GM10266 (cell line): ENCODE results near the gene DUSP2.

Source experiments
- DNase-seq: peaks from one replicate; pipeline ENCODE4 v3.0.0; 2012; ENCODE audit errors: extremely low spot score
- TF ChIP-seq, protein P1 (sequence below): IDR thresholded peaks from 2 replicates; pipeline ENCODE4 v1.5.1; 2012; ENCODE audit warnings: mild to moderate bottlenecking, low read depth; ENCODE audit not compliant: control insufficient read depth, insufficient read depth; ENCODE audit errors: missing control alignments

Gene DUSP2

DNA sequence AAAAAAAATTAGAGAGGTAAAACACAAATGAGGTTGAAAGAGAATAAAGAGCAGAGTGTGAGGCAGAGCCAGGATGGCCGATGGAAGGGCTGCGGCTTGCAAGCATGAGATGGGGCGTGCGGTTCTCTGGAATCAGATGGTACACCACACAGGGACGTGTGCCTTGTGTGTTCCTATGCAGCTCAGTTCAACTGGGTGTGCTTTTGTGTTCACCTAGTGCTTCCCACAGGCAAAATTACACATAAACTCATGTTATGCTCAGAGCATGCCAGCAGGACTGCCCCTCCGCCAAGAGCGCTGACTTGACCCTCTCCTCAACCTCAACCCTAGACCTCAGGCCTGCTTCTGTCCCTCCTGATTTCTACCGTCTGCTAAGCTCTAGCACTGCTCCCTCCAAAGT lies 38.9 kb upstream of the DUSP2 start:
- no peak for DNase-seq
- TF ChIP-seq, protein P1, sequence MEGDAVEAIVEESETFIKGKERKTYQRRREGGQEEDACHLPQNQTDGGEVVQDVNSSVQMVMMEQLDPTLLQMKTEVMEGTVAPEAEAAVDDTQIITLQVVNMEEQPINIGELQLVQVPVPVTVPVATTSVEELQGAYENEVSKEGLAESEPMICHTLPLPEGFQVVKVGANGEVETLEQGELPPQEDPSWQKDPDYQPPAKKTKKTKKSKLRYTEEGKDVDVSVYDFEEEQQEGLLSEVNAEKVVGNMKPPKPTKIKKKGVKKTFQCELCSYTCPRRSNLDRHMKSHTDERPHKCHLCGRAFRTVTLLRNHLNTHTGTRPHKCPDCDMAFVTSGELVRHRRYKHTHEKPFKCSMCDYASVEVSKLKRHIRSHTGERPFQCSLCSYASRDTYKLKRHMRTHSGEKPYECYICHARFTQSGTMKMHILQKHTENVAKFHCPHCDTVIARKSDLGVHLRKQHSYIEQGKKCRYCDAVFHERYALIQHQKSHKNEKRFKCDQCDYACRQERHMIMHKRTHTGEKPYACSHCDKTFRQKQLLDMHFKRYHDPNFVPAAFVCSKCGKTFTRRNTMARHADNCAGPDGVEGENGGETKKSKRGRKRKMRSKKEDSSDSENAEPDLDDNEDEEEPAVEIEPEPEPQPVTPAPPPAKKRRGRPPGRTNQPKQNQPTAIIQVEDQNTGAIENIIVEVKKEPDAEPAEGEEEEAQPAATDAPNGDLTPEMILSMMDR, result no peak

DNA sequence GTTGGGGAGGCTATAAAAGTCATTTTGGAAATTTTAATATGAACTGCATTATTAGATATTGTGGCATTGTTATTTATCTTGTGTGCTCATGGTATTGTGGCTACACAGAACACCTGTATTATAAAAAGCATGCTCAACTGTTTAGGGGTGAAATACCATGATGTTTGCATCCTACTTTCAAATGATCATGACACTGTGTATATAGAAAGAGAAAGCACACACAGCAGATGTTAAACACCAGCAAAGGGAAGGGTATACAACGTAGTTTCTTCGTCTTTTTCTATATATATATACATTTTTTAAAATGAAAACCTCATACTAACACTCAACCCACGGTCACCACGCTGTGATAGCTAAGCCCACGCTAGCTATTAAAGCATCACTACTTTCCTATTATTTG lies 36.3 kb upstream of the DUSP2 start:
- TF ChIP-seq, protein P1, result no peak
- no peak for DNase-seq

DNA sequence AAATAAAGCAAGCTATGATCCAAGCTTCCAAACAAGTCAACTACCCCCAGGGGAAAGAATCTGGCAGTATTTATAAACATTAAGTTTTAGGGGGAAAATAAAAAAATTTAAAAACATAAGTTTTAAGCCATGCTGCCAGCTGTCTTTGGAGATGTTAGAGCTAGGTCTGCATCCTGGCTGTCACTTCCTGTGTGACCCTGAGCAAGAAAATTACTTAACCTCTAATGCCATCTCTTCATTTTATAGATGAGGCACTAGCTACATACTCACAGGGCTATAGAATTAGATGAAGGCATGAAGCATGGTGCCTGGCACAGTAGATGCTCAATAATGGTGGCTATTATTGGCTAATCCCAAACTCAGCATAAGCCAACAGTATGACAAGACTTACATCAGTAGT lies 35.3 kb upstream of the DUSP2 start:
- TF ChIP-seq, protein P1, result no peak
- DNase-seq, result no peak

DNA sequence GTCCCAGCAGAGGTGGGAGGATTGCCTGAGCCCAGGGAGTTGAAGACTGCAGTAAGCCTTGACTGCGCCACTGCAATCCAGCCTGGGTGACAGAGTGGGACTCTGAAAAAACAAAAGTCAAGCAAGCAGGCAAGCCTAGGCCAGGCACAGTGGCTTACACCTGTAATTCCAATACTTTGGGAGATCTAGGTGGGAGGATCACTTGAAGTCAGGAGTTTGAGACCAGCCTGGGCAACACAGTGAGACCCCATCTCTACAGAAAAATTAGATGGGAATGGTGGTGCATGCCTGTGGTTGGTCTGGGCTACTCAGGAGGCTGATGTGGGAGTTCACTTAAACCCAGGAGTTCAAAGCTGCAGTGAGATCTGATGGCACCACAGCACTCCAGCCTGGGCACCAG lies 34.8 kb upstream of the DUSP2 start:
- TF ChIP-seq, protein P1, result no peak

DNA sequence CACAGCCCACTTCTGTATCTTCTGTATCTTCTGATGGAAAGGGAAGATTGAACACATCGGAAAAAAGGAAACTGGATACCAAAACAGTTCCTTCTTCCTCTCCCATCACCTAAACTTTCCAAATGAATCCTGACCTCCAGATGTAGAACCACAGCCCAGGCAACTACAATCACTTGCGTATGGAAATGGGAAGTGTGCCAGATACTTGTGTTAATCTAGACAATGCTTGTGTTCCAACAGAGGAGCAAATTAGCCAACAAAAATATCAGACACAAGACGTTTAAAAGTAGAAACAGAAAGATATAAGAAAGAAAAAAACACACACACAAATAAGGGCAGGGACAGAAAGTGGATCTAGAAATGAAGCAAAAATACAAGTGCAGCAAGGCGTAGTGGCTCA lies 31.4 kb upstream of the DUSP2 start:
- no peak for DNase-seq
- TF ChIP-seq, protein P1, result no peak

More for the DNA sequence above, 34.8 kb upstream of the DUSP2 start:
- no peak for DNase-seq

DNA sequence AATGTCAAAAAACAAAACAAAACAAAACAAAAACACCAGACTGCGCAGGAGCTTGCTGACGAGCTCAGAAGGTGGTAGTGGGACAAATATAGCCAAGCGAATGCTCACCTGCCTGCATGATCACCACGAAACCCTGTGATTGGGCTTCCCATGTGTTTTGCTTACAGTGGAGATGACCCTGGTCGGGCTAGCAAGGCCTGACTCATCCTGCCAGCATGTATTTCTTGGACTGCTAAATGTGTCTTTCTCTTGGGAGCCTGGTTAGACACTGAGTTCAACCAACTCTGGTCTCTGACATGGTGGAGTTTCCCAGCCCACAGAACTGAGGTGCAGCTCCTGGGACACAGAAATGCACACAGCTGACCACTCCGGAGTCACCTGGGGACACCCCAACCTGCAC lies 30.7 kb upstream of the DUSP2 start:
- no peak for DNase-seq

More for the DNA sequence above, 30.7 kb upstream of the DUSP2 start:
- TF ChIP-seq, protein P1, result no peak
